Liver (tissue), 3 donors: ENCODE measurements around the gene STKLD1.

Source experiments
- ATF3 ChIP-seq: IDR thresholded peaks from 2 replicates; pipeline ENCODE4 v1.6.1; 2016; ENCODE audit warnings: antibody characterized with exemption
- CTCF ChIP-seq: fragments of 150-350 bp; IDR thresholded peaks from 2 replicates; pipeline ENCODE4 v1.5.1; 2017; ENCODE audit warnings: improper control_type of control experiment, low read depth, low read length; ENCODE audit not compliant: missing input control
- GABPA ChIP-seq, 2 donors: IDR thresholded peaks in 1 of 2; conservative IDR thresholded peaks in 1 of 2; 2 replicates each; pipeline ENCODE4 v1.6.1; 2016; ENCODE audit warnings: antibody characterized with exemption in 2 of 2, mild to moderate bottlenecking in 1 of 2, moderate library complexity in 1 of 2
- JUND ChIP-seq, 2 donors: IDR thresholded peaks; 2 replicates each; pipeline ENCODE4 v1.6.1; 2016; ENCODE audit warnings: antibody characterized with exemption in 2 of 2
- MAX ChIP-seq: IDR thresholded peaks from 2 replicates; pipeline ENCODE4 v1.6.1; 2016; ENCODE audit warnings: antibody characterized with exemption
- RAD21 ChIP-seq, 2 donors: IDR thresholded peaks; 2 replicates each; pipeline ENCODE4 v1.6.1; 2016; ENCODE audit warnings: antibody characterized with exemption in 2 of 2, mild to moderate bottlenecking in 2 of 2
- REST ChIP-seq: IDR thresholded peaks from 2 replicates; pipeline ENCODE4 v1.6.1; 2016; ENCODE audit warnings: antibody characterized with exemption, mild to moderate bottlenecking
- SP1 ChIP-seq: IDR thresholded peaks from 2 replicates; pipeline ENCODE4 v1.6.1; 2018; ENCODE audit warnings: antibody characterized with exemption, mild to moderate bottlenecking
- TAF1 ChIP-seq: conservative IDR thresholded peaks from 2 replicates; pipeline ENCODE4 v1.6.1; 2016; ENCODE audit warnings: antibody characterized with exemption, mild to moderate bottlenecking
- YY1 ChIP-seq: IDR thresholded peaks from 2 replicates; pipeline ENCODE4 v1.6.1; 2016; ENCODE audit warnings: antibody characterized with exemption, mild to moderate bottlenecking
- donor health status: healthy.
- donor health status: healthy.

GRCh38 chr9:133375724-133376654 is at the start of gene STKLD1, which contains the start of gene SURF4:
- TF ChIP-seq TAF1 = no peak
- no peak for TF ChIP-seq CTCF
- TF ChIP-seq RAD21 (IDR thresholded peaks at IDR 0.05) = no peak
- peak in 1 of 2 donors; percentile 60 for TF ChIP-seq GABPA (IDR thresholded peaks at IDR 0.05 in 1 of 2, conservative IDR thresholded peaks at IDR 0.05 in 1 of 2)
- no peak for TF ChIP-seq MAX
- TF ChIP-seq YY1 = no peak
- TF ChIP-seq SP1 = no peak
- TF ChIP-seq JUND (IDR thresholded peaks at IDR 0.05) = no peak
- TF ChIP-seq ATF3 = no peak
- TF ChIP-seq REST = no peak
